Stimulated activated CD4-positive, alpha-beta T cell treated with anti-CD3 and anti-CD28 coated beads, Interleukin-1b, Interleukin-23, amount 100 ng/mL, for 48 hours (primary cell): ENCODE measurements around the gene DYSF.

ENCODE experiments used
- DNase-seq: peaks from one replicate; pipeline ENCODE4 v3.0.0-alpha.2; 2020

Gene DYSF

DNA sequence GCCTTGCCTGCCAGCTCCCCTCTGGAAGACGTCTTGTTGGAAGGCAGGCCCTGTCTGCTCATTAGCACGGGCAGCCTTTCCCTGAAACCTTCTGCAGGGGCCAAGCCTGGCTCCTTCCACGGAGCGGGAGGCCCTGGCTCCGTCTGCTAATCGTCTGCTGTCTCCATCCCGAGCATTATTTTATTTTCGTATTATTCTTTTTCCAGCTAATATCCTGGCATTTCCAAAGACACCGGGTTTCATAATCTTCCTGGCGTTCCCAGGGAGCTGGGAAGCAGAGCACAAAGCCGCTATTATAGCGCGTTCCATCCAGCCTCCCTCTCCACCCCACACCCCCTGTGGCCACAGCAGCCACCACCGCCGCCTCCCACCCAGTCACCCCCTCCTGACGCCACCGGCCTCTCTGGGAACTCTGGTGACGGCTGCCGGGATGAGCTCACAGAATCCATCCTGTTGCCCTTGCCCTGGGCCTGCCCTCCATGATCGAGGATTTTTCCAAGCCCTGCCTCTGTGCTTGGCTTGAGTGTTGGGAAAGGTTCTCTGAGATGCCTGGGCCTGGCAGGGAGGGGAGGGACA lies 125.5 kb downstream of the DYSF start:
- DNase-seq, result no peak

DNA sequence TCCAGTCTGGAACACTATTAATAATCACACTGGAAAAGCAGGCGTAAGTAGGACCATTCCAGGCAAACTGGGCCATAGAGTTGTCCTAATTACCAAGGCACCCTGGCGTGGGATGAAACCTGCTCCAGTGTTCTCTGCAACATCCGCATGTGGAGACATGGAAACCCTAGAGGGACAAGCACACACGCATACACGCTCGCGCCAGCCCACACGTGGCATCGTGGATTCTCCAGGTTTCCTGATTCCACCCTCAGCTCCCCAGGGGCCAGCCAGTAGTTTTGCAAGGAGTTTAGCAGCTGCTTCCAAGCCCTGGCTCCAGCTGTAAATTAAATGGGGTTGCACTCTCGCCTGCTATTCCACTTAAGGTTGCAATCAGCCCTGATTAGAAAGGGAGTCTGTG lies 127.7 kb downstream of the DYSF start:
- no peak for DNase-seq

DNA sequence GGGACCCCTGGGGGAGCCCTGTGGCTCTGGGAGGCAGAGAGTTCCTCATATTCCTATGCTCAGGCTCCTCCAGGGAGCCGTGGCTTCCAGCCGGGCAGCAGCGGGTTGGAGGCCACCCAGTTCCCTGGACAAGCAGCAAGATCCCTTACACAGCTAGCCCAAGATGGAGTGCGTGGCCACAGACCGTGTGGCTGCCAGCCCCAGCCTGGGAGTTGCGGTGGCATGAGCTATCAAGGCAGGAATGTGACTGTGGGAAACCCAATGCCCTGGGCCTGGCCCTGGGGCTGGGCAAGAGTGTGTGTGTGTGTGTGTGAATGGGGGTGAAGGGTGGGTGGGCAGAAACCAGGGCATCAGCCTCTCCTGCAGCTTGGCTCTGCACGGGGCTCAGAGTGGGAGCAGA lies 130.5 kb downstream of the DYSF start:
- DNase-seq, result no peak

DNA sequence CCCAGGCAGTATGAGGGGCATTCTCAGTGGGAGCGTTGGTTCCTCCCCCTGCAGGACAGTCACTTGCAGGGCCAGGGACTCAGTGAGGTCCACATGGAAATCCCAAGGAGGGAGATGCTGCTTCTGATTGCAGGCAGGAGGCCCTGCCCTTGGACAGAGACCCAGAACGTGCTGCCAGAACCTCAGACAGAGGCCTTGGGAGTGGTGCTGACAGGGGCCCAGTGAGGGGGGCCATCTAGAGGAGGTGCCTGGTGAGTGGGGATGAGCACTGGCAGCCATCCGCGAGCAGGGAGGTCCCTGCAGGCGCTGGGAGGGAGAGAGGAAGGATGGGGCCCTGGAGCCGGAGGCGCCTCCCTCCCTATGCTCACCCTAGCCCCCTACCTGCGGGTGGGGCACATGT lies 133.1 kb downstream of the DYSF start:
- DNase-seq, result no peak

DNA sequence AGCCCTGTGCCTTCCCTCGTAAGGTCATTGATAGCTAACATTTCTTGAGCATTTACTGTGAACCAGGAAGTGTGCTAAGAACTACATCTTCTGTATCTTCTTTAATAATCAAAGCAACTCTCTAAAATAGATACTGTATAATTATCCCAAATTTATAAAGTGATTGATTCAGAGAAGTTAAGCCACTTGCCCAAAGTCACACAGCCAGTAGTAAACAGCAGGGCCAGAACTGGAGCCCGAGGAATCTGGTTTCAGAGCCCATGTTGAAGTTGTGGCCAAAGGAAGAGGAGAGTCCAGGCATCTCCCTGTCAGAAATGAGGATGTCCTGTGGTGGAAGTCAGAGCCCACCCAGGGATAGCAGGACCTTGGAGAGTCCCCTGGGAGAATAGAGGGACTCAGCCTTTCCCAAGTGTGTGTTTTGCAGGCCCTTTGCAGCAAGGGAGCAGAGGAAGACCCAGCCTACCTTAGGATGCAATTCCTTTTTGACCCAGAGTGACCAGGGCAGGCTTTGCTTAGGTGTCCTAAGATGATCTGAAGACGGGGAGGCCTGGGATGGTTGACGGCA lies 134.2 kb downstream of the DYSF start:
- DNase-seq, result no peak

DNA sequence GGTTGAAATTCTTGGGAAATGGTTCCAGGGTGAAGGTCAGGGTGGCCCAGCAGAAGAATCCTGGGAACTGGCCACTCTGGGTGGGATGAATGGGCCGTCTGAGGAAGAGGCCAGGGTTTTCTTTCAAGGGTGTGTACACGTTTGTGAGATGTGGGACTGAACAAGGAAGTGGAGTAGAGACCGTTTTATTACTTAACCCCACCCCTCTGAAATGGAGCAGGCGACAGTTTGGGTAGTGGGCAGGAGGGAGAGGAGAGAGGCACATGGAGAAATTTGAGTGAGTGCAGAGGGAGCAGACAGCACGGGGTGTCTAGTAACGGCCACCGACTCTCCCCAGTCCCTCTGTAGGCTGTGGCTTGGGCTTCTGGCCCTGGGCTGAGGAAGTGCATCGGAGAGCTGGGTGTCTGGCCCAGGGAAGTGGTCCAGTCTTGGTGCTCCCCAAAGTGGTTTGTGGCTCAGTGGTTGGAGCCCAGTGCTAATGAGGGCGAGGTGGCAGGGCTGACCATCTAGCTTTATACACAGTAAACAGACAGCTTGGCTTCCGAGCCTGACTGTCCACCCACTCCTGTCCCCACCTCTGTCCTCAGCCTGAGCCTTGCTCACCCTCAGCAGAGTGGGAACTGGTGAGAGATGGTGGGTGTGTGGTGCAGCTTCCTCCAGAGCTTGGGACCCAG lies 135.3 kb downstream of the DYSF start:
- no peak for DNase-seq

DNA sequence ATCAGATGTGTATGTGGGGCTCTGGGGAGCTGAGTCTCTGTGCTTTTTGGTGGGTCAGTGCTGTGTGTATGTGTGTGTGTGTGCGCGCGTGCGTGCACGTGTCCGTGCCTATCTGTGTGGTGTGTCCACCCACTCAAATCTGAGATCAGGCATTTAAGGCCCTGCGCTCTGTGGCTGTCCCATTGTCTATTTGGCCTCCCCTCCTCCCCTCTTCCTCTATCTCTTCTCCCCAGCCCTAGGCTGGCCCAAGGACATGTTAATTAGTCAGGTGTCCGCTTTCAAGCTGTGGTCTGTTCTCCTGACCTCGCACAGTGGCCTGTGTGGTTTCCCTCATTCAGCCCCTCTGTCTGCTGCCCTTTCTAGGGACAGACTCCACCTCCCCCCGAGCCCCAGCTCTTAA lies 136.4 kb downstream of the DYSF start:
- DNase-seq, result no peak

DNA sequence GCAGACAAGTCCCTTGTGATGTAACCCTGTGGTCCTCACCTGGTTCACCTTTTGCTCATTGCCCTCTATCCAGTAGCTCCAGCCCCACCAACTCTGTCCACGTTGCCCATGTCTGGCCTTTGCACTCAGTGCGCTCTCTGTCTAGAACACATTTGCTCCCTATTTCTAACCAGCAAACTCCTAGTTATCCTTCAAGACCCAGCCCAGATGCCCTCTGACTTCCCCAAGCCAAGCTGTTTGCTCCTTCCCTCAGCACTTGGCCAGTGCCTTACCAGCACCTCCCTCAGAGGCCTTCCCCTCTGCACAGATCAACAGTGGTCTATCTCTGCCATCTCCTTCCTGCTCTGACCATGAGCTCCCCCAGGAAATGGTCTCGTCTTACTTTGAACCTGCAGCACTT lies 137.7 kb downstream of the DYSF start:
- DNase-seq, result no peak

DNA sequence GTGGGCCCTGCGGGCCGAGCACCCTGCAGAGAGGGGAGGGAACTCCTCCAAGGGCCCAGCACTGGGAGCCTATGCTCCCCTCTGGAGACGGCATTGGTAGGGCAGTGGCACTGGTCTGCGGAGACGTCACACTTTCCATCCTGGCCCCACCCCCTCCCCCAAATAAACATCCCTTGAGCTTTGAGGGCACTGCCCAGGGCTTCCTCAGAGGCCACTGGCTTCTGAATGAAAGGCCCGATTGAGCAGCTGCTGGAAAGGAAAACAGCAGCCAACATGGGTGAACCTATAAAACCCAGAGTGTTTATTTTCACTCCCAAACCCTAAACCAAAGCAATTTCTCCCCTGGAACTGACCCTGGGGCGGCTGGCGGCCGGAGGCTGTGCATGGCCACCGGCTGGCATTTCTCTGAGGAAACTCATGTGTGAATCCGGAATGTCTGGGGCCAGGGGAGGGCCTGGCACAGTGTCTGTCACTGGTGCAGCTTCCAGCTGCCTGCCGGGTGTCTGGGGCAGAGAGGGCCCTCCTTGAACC lies 138.9 kb downstream of the DYSF start:
- DNase-seq, result no peak

DNA sequence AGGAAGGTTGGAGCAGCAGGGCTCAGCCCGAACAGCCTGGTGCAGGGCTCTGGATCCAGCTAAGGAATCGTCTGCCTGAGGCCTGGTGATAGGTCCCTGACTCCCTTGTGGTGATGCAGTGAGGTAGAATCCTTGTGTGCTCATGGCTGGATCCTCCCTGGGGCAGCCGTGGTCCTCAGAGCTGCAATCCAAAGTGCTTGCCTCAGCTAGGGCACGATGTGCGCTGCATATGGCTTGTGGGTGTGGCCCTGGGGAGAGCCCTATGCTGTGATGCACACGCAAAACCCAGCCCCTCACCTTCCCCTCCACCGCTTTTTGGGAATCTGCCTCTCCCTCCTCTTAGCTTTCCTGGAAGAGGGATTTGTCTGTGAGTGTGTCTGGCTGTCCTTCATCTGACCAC lies 142.2 kb downstream of the DYSF start:
- DNase-seq, result no peak

DNA sequence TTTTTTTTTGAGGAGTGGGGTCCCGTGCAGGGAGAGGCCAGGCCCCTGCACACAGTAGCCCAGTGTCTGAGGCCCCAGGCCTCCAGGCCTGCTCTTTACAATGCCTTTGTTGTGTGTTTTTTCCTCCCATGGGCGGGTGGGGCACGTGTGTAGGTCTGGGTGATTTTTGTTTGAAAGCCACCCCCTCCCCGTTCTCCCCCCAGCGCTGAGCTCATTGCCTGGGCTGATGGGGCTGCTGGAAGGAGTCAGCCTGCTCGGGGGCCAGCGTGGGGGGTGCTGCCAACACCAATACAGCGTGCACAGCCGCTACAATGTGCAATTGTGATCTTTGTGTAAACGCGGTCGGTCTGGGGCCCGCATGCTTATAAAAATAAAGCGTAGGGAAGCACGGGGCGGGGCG lies 142.7 kb downstream of the DYSF start:
- DNase-seq, result no peak

DNA sequence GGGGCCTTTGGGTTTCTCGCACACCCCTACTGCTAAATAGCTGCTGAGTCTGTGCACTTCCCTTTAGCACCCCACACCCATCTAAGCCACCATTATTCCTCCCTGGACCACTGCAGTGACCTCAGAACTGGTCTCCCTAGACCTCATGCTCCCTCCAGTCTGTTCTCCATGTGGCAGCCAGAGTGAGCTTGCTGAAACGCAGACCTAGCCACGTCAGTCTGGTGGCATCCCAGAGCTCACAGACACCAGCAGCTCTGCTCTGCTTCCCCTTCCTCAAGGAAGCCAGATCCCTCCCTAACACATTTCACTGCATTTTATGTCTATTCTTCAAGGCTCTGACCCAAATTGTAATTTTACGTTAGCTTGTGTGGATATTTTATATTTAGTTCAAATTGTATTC lies 144.4 kb downstream of the DYSF start:
- no peak for DNase-seq

DNA sequence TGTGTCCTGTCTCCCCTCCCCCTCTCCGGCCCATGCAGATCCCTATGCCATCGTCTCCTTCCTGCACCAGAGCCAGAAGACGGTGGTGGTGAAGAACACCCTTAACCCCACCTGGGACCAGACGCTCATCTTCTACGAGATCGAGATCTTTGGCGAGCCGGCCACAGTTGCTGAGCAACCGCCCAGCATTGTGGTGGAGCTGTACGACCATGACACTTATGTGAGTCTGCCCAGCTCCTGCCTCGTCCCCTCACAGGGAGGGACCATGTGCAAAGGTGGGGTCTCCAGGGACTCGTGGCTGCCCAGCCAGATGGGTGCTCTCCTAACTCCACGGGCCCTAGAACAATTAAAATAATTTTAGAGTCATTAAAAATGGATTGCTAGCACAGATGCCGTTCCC lies 145.2 kb downstream of the DYSF start:
- DNase-seq, result no peak

DNA sequence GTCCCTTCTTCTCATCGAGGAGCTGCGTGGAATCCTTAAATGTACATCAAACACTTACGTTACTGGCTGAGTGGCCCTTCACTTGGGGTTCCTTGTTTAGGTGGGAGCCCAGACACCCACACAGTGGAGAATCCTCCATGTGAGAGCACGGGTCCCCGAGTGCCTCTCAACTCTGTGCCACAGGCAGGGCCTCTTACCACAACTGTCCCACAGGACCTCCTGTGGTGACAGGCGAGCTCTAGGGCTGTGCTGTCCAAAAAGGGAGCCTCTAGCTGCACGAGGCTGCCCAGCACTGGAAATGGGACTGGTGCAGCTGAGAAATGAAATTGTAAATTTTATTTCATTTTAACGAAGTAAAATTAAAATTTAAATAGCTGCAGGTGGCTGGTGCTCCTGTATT lies 145.7 kb downstream of the DYSF start:
- DNase-seq, result no peak

DNA sequence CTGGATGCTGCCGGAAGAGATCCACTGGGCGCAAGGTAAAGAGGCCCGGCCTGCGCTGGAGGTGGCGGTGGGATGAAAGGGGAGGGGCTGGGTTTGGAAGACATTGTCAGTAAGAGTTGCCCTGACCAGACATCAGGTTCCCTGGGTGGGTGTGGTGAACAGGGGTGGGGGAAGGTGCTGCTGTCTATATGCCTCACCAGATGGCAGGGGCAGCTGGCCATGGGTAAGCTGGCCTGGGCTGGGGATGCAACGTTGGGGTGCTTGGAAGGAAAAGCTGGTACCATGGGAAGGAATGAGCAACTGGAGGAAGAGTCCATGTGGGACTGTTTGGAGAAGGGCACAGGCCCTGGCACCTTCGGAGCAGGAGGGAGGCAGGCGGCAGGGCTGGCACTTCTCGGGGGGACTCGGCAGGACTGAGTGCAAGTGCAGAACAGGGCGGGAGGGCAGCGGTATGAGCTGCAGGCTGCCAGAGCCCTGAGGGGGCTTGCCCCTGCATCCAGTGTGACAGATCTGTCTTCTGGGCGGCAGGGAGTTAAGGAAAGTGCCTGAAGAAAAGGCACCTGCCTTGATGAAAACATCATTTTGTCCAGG lies 146.4 kb downstream of the DYSF start:
- DNase-seq, result no peak

DNA sequence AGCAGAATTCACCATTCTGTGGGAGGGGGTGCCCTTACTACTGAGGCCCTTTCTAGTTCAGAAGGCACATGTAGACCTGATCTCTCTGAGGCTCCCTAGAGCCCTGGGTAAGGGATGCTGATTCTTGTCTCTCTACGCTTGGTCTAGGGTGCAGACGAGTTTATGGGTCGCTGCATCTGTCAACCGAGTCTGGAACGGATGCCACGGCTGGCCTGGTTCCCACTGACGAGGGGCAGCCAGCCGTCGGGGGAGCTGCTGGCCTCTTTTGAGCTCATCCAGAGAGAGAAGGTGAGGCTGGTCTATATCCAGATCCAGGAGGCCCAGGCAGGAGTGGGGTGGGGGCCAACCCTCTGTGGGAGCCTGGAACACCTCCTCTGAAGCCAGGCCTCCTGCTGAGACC lies 147.2 kb downstream of the DYSF start:
- DNase-seq, result no peak

DNA sequence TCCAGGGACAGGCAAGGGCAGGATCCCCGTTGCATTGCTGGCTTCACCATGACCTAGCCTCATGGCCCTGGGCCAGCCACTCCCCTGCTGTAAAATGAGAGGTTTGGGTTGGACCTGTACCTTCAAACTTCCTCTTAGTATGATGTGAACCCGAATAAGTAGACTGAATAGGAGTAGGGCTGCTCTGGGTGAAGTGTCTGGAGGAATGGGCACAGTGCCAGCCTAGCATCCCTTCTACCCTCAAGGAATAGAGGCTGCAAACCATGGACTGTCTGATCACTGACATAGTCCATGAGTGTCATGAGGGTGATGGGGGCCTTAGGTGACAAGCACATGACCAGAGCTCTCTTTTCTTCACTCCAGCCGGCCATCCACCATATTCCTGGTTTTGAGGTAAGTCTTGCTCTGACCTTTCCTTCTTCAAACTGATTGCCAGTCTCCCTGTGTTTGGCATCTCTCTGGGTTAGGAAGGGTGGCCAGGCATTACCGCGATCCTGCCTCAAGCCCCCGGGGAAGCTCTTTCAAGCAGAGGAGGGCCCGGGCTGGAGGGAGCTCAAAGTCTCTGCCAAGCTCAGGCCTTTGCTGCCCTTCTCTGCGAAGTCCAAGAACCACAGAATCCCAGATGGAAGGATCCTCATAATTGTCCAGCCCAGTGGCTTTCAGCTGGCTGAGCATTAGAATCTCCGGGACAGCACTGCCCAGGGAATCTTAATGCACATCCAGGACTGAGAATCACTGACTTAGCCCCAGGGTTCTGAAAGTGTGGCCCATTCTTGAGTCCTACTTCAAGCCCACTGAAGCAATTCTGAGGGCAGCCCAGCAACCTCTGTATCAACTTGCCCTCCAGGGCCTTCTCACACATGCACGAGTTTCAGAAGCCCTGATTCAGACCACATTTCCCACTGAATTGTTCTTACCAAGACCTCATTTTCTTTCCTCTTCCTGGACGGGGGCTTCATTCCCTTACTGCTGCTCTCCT lies 148.1 kb downstream of the DYSF start:
- DNase-seq, result no peak

DNA sequence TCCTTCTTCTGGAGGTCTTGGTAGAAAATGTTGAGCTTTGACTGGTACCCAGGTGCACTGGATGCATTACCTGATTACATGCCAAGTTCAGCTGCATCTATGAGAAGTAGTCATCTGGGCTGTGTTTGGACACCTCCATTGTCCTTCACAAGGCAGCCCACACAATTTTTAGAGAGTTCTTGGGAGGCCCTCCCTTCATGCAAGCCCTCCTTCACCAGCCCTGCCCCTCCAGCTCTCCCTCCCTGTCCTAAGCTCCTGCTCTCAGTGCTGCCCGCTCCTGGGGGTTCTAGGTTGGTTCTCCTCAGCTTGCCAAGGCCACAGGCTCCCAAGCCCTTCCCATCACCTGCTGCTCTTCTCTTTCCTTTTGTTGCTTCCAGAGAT lies 148.7 kb downstream of the DYSF start:
- no peak for DNase-seq

DNA sequence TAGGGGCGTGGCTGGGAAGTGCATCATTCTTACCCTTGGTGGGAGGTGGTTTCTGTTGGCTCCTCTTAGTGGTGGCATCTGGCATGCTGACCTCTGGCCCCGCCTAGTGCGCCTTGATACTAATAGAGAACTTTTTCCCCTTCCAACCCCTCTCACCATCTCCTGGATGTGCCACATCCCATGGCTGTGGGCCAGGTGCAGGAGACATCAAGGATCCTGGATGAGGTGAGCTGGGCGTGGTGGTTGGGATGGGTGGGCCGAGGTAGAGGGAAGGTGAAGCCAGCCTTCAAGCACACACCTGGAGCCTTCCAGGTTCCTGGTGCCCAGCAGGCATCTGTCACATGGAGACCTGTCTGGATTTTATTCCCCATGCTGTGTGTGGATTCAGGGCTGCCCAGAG lies 149.2 kb downstream of the DYSF start:
- no peak for DNase-seq

DNA sequence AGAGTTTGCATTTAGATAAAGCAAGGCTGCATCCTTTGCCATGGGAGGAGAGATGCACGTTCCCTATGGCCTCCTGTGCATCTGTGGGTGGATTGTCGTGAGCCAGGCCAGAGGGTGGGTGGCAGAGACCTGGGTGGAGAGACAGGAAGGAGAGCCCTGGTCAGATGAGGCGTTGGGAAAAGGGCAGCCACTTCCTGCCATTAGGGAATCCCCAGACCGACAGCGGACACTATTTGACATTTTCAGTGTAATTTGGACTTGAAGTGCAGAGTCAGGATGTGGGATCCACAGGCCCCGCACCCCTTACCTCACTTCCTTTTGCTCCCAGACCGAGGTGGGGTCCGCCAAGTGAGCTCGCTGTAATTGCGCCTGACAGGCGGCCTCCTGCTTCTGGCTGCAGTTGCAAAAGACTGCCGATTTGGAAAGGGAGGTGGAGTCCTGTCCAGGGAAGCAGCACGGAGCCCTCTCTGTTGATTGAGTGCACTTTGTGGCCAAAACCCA lies 150.0 kb downstream of the DYSF start:
- no peak for DNase-seq

DNA sequence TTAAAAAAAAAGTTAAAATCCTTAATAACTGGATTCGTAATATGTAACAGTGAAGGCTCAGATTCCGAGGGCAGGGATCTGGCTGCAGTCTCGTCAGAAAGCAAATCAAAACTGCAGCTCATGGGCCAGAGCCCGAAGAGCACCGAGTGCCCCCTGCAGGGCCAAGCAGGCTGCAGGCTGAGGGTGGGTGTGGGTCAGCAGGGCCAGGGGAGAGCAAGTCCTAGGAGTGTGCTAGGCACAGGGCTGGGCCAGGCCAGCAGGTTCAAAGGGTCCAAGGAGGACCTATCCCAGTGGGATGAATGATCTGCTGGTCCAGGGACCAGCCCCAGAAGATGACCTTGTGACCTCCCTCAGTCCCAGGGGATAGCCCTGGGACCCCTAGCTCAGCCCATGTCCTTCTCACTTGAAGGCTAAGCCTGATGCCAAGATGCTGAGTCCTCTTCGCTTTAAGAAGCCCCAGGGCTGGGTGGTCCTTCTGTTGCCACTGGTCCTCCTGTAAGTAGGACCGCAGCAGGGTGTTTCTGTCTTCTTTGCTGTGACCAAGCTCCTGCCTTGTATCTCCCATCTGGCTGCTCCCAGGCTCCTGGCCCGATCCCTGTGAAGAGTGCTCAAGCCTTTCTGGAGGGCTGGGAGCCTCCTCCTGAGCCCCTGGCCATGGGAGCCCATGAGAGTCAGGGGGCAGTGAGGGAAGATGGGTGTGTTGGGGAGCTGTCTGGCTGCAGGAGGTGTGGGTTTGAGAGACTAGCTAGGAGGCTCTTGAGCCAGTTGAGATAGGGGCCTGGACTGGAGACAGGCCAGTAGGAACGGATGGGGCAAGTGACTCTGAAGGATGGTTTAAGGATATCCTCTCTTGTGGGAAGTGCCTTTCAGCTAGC lies 150.7 kb downstream of the DYSF start:
- DNase-seq, result no peak

DNA sequence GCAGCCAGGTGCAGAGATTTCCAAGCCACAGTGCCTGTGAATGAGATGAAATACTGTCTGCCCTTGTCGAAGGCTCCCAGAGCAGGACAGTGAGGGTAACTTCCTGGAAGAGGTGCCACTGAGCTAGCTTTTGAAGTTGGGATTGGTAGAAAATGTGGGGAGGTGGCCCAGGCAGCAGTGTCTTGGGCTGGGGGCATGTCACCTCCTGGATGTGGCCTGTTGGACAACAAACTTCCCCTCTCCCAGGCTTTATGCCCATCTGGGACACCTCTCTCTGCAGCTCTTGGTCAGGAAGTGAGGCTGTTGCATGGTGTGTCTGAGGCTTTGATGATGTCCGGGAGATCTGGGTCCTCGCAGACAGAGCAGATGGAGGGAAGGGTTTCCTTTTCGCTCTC lies 151.4 kb downstream of the DYSF start:
- no peak for DNase-seq
